Fibroblast of villous mesenchyme (primary cell): ENCODE measurements around the gene KCNQ5. TPM values are rescaled to one million over a fixed set of nuclear protein-coding genes. Genes with fewer than 3 reads are reported as not detected.

Experiments used
- DNase-seq: peaks from one replicate; pipeline ENCODE4 v3.0.0-alpha.2; 2010; ENCODE audit warnings: low read depth
- H3K4me3 ChIP-seq: 2 replicates; pipeline ENCODE4 v1.5.1; 2011; ENCODE audit warnings: low read depth, mild to moderate bottlenecking, low read length
- CTCF ChIP-seq: IDR thresholded peaks from 2 replicates; pipeline ENCODE4 v1.5.1; 2012; ENCODE audit warnings: low read depth, mild to moderate bottlenecking, low read length; ENCODE audit not compliant: insufficient read depth
- total RNA-seq: library from RNA; depleted of rRNA; stranded (reverse); fragments of >200 nt; gene quantifications from 2 replicates; pipeline ENCODE4 v1.2.3, GENCODE V29; 2012

Gene KCNQ5
- total RNA-seq, 1 donor, result 0.86 TPM

- DNase-seq, result peak; percentile 50
- TF ChIP-seq CTCF, result no peak
- H3K4me3 ChIP-seq, result no peak overlapping the region
Measured at GRCh38 chr6:73131706-73132105, 509.8 kb downstream of the KCNQ5 start.

GRCh38 chr6:73134588-73134987 lies 512.7 kb downstream of the KCNQ5 start:
- peak; percentile 48 for TF ChIP-seq CTCF
- peak; percentile 22 for DNase-seq
- no peak overlapping the region for H3K4me3 ChIP-seq

- no peak for DNase-seq
- no peak overlapping the region for H3K4me3 ChIP-seq
- no peak for TF ChIP-seq CTCF
Measured at GRCh38 chr6:73139681-73140383, 518.0 kb downstream of the KCNQ5 start.

- no peak for DNase-seq
- no peak for TF ChIP-seq CTCF
- H3K4me3 ChIP-seq, result no peak overlapping the region
Measured at GRCh38 chr6:73143551-73143950, 521.7 kb downstream of the KCNQ5 start.

- H3K4me3 ChIP-seq, result no peak overlapping the region
- no peak for TF ChIP-seq CTCF
- no peak for DNase-seq
Measured at GRCh38 chr6:73144516-73144915, 522.7 kb downstream of the KCNQ5 start.

GRCh38 chr6:73145690-73146089 lies 523.8 kb downstream of the KCNQ5 start:
- no peak for TF ChIP-seq CTCF
- no peak for DNase-seq
- H3K4me3 ChIP-seq, result no peak overlapping the region

- DNase-seq, result no peak
- no peak for TF ChIP-seq CTCF
- H3K4me3 ChIP-seq, result no peak overlapping the region
Measured at GRCh38 chr6:73151732-73152131, 529.9 kb downstream of the KCNQ5 start.
